Prostate gland (tissue), 2 donors: ENCODE data around the gene TNFRSF4.

ENCODE experiments used
- POLR2A ChIP-seq: fragments of 450-650 bp; IDR thresholded peaks from one replicate; pipeline ENCODE4 v1.6.1; 2016; ENCODE audit warnings: antibody characterized with exemption, mild to moderate bottlenecking
- TF ChIP-seq, protein P1 (sequence below), 4 experiments: fragments of 200-600 bp in 2 of 4; fragments of 450-650 bp in 2 of 4; sonication (generic) in 2 of 4; IDR thresholded peaks; 1 replicate in 3 of 4; 2 replicates in 1 of 4; pipeline ENCODE4 v1.5.1; 2016 to 2019; ENCODE audit warnings: antibody characterized with exemption in 4 of 4, mild to moderate bottlenecking in 2 of 4, moderate library complexity in 2 of 4

DNA sequence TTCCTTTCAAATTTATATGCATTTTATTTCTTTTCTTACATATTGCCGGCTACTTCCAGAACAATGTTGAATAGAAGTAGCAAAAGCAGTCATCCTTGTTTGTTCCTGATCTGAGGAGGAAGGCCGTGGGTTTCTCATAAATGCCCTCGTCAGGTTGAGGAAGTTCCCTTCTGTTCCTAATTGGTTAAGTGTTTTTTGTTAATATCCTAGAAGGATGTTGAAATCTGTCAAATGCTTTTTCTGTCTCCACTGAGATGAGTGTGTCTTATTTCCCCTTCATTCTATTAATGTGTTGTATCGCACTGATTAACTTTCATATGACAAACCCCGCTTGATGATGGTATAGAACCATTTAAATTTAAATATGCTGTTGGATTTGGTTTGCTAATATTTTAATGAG lies 24.8 kb downstream of the TNFRSF4 start:
- TF ChIP-seq POLR2A, result no peak
- TF ChIP-seq, protein P1, sequence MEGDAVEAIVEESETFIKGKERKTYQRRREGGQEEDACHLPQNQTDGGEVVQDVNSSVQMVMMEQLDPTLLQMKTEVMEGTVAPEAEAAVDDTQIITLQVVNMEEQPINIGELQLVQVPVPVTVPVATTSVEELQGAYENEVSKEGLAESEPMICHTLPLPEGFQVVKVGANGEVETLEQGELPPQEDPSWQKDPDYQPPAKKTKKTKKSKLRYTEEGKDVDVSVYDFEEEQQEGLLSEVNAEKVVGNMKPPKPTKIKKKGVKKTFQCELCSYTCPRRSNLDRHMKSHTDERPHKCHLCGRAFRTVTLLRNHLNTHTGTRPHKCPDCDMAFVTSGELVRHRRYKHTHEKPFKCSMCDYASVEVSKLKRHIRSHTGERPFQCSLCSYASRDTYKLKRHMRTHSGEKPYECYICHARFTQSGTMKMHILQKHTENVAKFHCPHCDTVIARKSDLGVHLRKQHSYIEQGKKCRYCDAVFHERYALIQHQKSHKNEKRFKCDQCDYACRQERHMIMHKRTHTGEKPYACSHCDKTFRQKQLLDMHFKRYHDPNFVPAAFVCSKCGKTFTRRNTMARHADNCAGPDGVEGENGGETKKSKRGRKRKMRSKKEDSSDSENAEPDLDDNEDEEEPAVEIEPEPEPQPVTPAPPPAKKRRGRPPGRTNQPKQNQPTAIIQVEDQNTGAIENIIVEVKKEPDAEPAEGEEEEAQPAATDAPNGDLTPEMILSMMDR (IDR thresholded peaks at IDR 0.05), result no peak
